Measurements from ENCODE around the gene IL27RA. TPM values are rescaled to one million over a fixed set of nuclear protein-coding genes. Genes with fewer than 3 reads are reported as not detected.

IL27RA gene
- total and polyA plus RNA-seq, 2 donors (not counting 3 experiments of a cell fraction or from before 2014, with no cell fraction given), result 1.6 to 4.5 TPM

- Histone ChIP-seq H2AFZ (ENCODE audit: low read depth, low read length) (no peak overlapping the region), H4K20me1 (replicated peaks; ENCODE audit: control insufficient read depth, extremely low read depth, insufficient read depth, low read length) (no peaks in the 10 kb centered on the region), H3K4me3 (replicated peaks in 1 of 3; ENCODE audit: insufficient read depth in 1 of 3, low read depth in 1 of 3, low read length in 3 of 3) (no peak overlapping the region), H3K27ac (ENCODE audit: insufficient read depth, low read depth, low read length) (no peak overlapping the region), H3K4me1 (ENCODE audit: control insufficient read depth, extremely low read depth, insufficient read depth, low read length) (peaks cover 7% of the 10 kb centered on the region), H3K9me1 (replicated peaks; ENCODE audit: control insufficient read depth, extremely low read depth, insufficient read depth, low read length) (no peaks in the 10 kb centered on the region), H3K36me3 (ENCODE audit: control insufficient read depth in 2 of 2, extremely low read depth in 1 of 2, insufficient read depth in 2 of 2, low read length in 2 of 2) (peaks cover 0 to 11% of the 10 kb centered on the region in 2 experiments), H3K9me3 (replicated peaks; ENCODE audit: control insufficient read depth, insufficient read depth, low read length) (peaks cover 3% of the 10 kb centered on the region), H3K79me2 (ENCODE audit: control insufficient read depth, insufficient read depth, low read length) (no peaks in the 10 kb centered on the region), H3K27me3 (ENCODE audit: control insufficient read depth in 2 of 2, insufficient read depth in 2 of 2, low read length in 2 of 2) (no peaks in the 10 kb centered on the region), H3K9ac (replicated peaks; ENCODE audit: extremely low read depth, insufficient read depth, low read length) (no peak overlapping the region), H3K4me2 (ENCODE audit: insufficient read depth, low read length) (no peak overlapping the region)
- no peak for TF ChIP-seq POLR2A (IDR thresholded peaks at IDR 0.05; ENCODE audit: low read depth, low read length)
- TF ChIP-seq JUN (IDR thresholded peaks at IDR 0.05; ENCODE audit: borderline replicate concordance, insufficient read depth, insufficient read length, low read depth), result no peak
- no peak for TF ChIP-seq FOS (IDR thresholded peaks at IDR 0.05; ENCODE audit: borderline replicate concordance, insufficient read depth, low read length)
- TF ChIP-seq EZH2 (IDR thresholded peaks at IDR 0.05; ENCODE audit: borderline replicate concordance, low read depth, low read length, severe bottlenecking), result no peak
- no peak for TF ChIP-seq CTCF (IDR thresholded peaks at IDR 0.05; ENCODE audit: extremely low read depth in 1 of 2, insufficient read depth in 1 of 2, low read depth in 1 of 2, low read length in 2 of 2)
- TF ChIP-seq MYC (IDR thresholded peaks at IDR 0.05; ENCODE audit: low read depth, low read length), result no peak
- TF ChIP-seq, protein P1, sequence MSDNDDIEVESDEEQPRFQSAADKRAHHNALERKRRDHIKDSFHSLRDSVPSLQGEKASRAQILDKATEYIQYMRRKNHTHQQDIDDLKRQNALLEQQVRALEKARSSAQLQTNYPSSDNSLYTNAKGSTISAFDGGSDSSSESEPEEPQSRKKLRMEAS (IDR thresholded peaks at IDR 0.05; ENCODE audit: insufficient read depth, insufficient read length), result no peak
- no peak for TF ChIP-seq GATA2 (IDR thresholded peaks at IDR 0.05; ENCODE audit: insufficient read depth, insufficient read length, low read depth, low read length)
- TF ChIP-seq POLR2AphosphoS5 (IDR thresholded peaks at IDR 0.05; ENCODE audit: insufficient read depth, low read depth, low read length), result no peak
- ChIA-PET POLR2A (no interaction called here), CTCF (interaction anchor here (0.7 to 0.8 kb wide), 2 partner anchors 18 to 40 kb away, joined by 3 to 5 read pairs; partner anchors contain the start of gene ASF1B)
- DNase-seq (ENCODE audit: low read depth, low spot score) (no peak), FAIRE-seq (no peak)
- BruUV-seq (replicated peaks), result no TSS peak
- dilution Hi-C loops (cut with MboI; ENCODE audit: extremely low pct_ligation_motif_present, low sequenced_read_pairs), result no loop called here
- intact Hi-C loops (cut with micrococcal nuclease), result no loop called here
These were observed 64.9 kb downstream of the IL27RA start for GRCh38 chr19:14096272-14096992.

Measured in endothelial cell of umbilical vein (primary cell).